Retinal pigment epithelial cell (primary cell): Measurements from ENCODE around the gene ARHGEF16.

Source experiments
- DNase-seq: peaks from one replicate; pipeline ENCODE4 v3.0.0-alpha.2; 2010; ENCODE audit warnings: low read depth
- H3K4me3 ChIP-seq: 2 replicates; pipeline ENCODE4 v1.5.1; 2011; ENCODE audit warnings: mild to moderate bottlenecking, low read length, control low read depth, moderate library complexity
- CTCF ChIP-seq: conservative IDR thresholded peaks from 2 replicates; pipeline ENCODE4 v1.5.1; 2011; ENCODE audit warnings: low read depth, low read length, control low read depth, inconsistent platforms

The ARHGEF16 gene

DNA sequence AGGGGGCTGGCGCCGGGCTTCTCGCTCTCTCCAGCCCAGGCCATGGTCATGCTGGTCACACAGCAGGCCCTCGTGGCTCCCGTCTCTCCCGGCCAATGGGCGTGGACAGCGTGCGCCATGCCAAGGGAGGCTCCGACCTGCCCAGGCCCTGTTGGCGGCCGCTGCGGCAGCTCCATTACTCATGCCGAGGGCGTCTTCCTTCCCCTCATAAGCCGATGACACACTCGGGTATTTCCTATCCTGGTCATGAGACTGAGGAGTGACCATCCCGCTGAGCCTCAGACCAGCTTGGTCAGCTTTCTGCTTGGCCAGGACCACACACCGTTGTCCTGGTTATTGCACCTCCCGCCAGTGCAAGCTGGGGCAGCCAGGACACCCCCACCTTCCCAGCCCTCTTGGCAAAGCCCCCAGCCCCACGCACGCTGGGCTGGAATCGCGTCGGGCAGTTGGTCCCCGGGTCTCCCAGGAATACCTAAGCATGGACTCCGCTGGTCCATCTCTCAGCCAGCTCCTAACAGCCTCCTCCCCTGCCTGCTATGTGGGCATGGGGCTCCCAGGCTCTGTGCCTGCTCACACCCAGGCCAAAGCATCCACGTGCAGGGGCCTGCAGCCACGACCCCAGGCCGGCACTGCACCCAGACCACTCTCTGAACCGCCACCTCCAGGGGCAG, 49.8 kb downstream of the ARHGEF16 start:
- no peak overlapping the region for H3K4me3 ChIP-seq
- DNase-seq, result peak; percentile 81
- TF ChIP-seq CTCF, result no peak

DNA sequence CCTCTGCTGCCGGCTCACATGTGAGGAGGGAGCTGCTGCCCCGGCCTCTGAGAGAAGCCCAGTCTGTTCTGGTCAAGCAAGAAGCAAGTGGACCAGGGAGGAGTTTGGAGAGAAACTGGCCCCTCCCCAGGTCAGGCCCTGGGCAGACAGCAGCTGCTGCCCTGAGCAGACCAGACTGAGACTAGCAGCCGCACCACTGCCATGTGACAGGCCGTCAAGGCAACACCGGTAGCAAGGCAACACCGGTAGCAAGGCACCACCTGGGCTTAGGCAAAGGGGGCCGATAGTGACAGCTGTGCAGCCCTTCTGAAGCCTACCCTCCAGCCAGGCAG, 50.3 kb downstream of the ARHGEF16 start:
- no peak for DNase-seq
- no peak for TF ChIP-seq CTCF
- no peak overlapping the region for H3K4me3 ChIP-seq

GRCh38 chr1:3505161-3505560, 50.7 kb downstream of the ARHGEF16 start:
- no peak overlapping the region for H3K4me3 ChIP-seq
- no peak for DNase-seq
- TF ChIP-seq CTCF, result no peak

DNA sequence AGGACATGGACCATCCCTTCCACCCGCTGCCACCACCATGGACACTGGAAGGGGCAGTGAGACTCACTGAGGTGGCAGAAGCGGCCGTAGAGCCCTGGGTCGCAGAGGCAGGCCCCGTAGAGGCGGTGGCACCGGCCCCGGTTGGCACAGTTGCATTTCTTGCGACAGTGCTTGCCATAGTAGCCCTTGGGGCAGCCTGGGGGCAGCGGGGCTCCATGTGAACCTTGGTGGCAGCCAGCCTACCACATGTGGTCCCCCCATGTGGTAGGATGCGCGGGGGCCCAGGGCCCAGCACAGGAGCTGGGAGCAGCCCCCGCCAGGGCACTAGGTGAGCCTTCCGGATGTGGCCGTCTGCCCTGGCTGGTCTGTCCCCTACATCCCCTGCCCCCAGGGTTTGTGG, 51.6 kb downstream of the ARHGEF16 start:
- no peak for DNase-seq
- TF ChIP-seq CTCF, result no peak
- H3K4me3 ChIP-seq, result no peak overlapping the region

- no peak overlapping the region for H3K4me3 ChIP-seq
- no peak for TF ChIP-seq CTCF
- no peak for DNase-seq
These were observed 52.5 kb downstream of the ARHGEF16 start for GRCh38 chr1:3506943-3507342.

DNA sequence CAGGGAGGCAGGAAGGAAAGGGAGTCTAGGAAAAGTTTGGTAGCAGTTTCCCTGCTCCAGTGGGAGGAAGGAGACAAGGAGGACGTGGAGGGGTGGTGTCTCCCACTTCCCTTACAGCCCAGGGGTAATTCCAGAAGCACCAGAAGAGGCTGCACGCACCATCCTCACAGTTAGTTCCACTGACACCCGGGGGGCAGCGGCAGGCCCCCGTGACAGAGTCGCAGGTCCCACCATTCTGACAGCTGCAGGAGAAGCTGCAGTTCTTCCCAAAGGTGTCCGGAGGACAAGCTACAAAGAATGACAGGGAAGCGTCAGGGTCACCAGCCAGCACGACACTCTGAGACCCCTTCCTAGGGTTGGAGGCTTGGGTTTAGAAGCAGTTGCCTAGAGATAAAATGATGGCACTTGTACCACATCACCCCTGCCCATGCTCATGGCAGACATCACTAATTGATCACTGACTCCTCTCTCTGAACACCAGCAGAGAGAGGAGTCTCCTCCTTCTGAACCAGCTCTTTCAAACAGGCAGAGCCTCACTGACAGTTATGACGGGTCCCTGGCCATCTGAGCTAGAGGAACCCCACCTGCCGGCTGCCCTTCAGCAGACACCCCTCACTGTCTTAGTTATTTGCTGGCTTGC, 53.3 kb downstream of the ARHGEF16 start:
- no peak for DNase-seq
- TF ChIP-seq CTCF, result no peak
- H3K4me3 ChIP-seq, result no peak overlapping the region

DNA sequence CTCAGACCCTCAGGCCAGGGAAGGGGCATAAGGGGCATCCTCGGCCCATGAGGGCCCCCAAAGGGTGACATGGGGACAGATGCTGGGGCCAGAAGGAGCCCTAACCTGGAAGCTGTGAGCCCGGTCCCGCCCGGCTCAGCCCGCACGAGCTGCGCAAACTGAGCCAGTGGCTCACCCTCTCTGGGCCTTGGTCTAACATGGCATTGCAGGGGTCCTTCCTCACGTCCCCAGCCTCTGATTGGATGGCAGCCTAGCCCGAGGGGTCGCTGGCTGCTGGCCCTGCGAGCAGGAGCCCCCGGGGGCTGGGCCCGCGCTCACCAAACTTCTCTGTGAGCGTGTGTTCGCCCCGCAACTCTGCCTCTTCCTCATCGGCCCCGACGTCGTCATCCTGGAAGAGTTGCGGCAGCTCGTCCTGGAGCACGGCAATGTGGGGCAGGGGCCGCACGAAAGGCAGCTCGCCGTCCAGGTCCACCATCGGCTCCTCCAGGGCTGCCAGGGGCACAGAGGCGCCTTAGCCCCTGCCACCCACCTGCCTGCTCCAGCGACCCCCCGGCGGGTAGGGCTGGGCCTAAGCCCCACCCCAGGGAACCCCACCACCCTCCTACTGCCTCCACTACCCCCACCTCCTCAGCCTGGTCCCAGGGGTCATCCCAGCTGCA, 54.4 kb downstream of the ARHGEF16 start:
- TF ChIP-seq CTCF, result no peak
- H3K4me3 ChIP-seq, result no peak overlapping the region
- no peak for DNase-seq
